Measurements from ENCODE around the gene INCENP.

- TF ChIP-seq CTCF (IDR thresholded peaks at IDR 0.05; ENCODE audit: insufficient read depth, low read length, poor library complexity, severe bottlenecking) (no peak), EZH2phosphoT487 (conservative IDR thresholded peaks at IDR 0.05; ENCODE audit: low read length) (no peak)
Observed at GRCh38 chr11:62077132-62077531, 46.7 kb upstream of the INCENP start.
